Stomach (tissue), 9 donors: ENCODE measurements around the gene CER1. TPM values are rescaled to one million over a fixed set of nuclear protein-coding genes. Genes with fewer than 3 reads are reported as not detected.
A peak's percentile ranks its signal among the peaks of the same experiment; 100 is the strongest.

Experiments
- DNase-seq, 2 donors: peaks; one replicate each; pipeline versions ENCODE4 v3.0.0 to v3.0.0-alpha.2; 2013 to 2019
- H3K27ac ChIP-seq, 5 donors: fragments of 200-600 bp in 4 of 5; sonication (generic) in 4 of 5; one replicate each; pipeline ENCODE4 v1.5.1; 2013 to 2019; ENCODE audit warnings: mild to moderate bottlenecking in 1 of 5, moderate library complexity in 1 of 5
- H3K27me3 ChIP-seq, 3 donors: fragments of 200-600 bp; sonication (generic); one replicate each; pipeline ENCODE4 v1.5.1; 2017 to 2019; ENCODE audit warnings: mixed run types in 1 of 3
- H3K36me3 ChIP-seq, 4 donors: fragments of 200-600 bp; sonication (generic); 1 replicate in 3 of 4; 2 replicates in 1 of 4; pipeline ENCODE4 v1.5.1; 2016 to 2019
- H3K4me1 ChIP-seq, 4 donors: fragments of 200-600 bp; sonication (generic); one replicate each; pipeline ENCODE4 v1.5.1; 2016 to 2019
- H3K4me3 ChIP-seq, 4 donors: fragments of 200-600 bp; sonication (generic) in 3 of 4; one replicate each; pipeline ENCODE4 v1.5.1; 2016 to 2019; ENCODE audit warnings: mild to moderate bottlenecking in 1 of 4
- H3K9me3 ChIP-seq, 4 donors: fragments of 200-600 bp; sonication (generic); one replicate each; pipeline ENCODE4 v1.5.1; 2016 to 2019
- CTCF ChIP-seq, 7 experiments: fragments of 450-650 bp in 4 of 7; fragments of 200-600 bp in 3 of 7; sonication (generic) in 3 of 7; IDR thresholded peaks; one replicate each; pipeline ENCODE4 v1.5.1; 2016 to 2019; ENCODE audit warnings: antibody characterized with exemption in 7 of 7, control low read depth in 2 of 7, mild to moderate bottlenecking in 1 of 7
- EP300 ChIP-seq: sonication (generic); formaldehyde crosslinking; IDR thresholded peaks from one replicate; pipeline ENCODE4 v1.6.1; 2017; ENCODE audit warnings: antibody characterized with exemption
- POLR2A ChIP-seq, 4 donors: fragments of 450-650 bp; IDR thresholded peaks; one replicate each; pipeline ENCODE4 v1.6.1; 2016; ENCODE audit warnings: antibody characterized with exemption in 4 of 4, control low read depth in 2 of 4, mild to moderate bottlenecking in 1 of 4, moderate library complexity in 1 of 4
- POLR2AphosphoS5 ChIP-seq, 3 donors: sonication (generic); formaldehyde crosslinking; IDR thresholded peaks; one replicate each; pipeline ENCODE4 v1.6.1; 2016; ENCODE audit warnings: antibody characterized with exemption in 3 of 3
- WGBS, 5 donors: extraction: QIAGEN DNeasy Blood & Tissue Kit in 3 of 5; methylation state at CpG; one replicate each; pipeline versions ENCODE4 v1.1.5 to v1.1.7; 2013 to 2018; 5-methylcytosine and 5-hydroxymethylcytosine counted together
- intact Hi-C: fragments of 100-400 bp; cut with DNase I; formaldehyde crosslinking; loops from one replicate; pipeline ENCODE4 v1.15.1; 2023; ENCODE audit warnings: low total_unique reads
- polyA plus RNA-seq, 3 donors: library from polyadenylated mRNA; stranded (reverse); fragments of 200-250 nt; gene quantifications; one replicate each; pipeline ENCODE4 v1.2.3, GENCODE V29; 2013
- total RNA-seq, 5 donors: library from RNA; depleted of rRNA; stranded (reverse); fragments of >200 nt; gene quantifications; one replicate each; pipeline versions ENCODE4 v1.1.0 to v1.2.3, GENCODE V29; 2014 to 2016
- donor health status: healthy with polysubstance abuse.
- donor health status: Bipolar disorder and iron deficiency.
- donor health status: healthy.

Gene CER1
- total and polyA plus RNA-seq, 8 donors, result not detected

- H3K4me1 ChIP-seq, result no peaks in the 10 kb centered on the region
- no peak overlapping the region for H3K27ac ChIP-seq
- no peaks in the 10 kb centered on the region for H3K9me3 ChIP-seq
- H3K36me3 ChIP-seq, result peaks cover 0 to 14% (median 5%) of the 10 kb centered on the region in 4 donors
- no peak for TF ChIP-seq CTCF (IDR thresholded peaks at IDR 0.05)
- TF ChIP-seq POLR2AphosphoS5 (IDR thresholded peaks at IDR 0.05), result no peak
- TF ChIP-seq POLR2A (IDR thresholded peaks at IDR 0.05), result no peak
- no peak for TF ChIP-seq EP300
- 72 to 92% (median 86%) methylated on average over 2 of the region's 2 CpGs for WGBS, 5 donors
- no peaks in the 10 kb centered on the region for H3K27me3 ChIP-seq
- no peak for DNase-seq
- no peak overlapping the region for H3K4me3 ChIP-seq
- intact Hi-C loops, result no loop called here
These were observed 45.1 kb downstream of the CER1 start for GRCh38 chr9:14677396-14677795.

- no peak overlapping the region for H3K4me3 ChIP-seq
- 11 to 30% (median 30%) methylated on average over 3 of the region's 3 CpGs for WGBS, 5 donors
- no peaks in the 10 kb centered on the region for H3K27me3 ChIP-seq
- no peak for TF ChIP-seq CTCF (IDR thresholded peaks at IDR 0.05)
- no peak for TF ChIP-seq EP300
- no peak for TF ChIP-seq POLR2A (IDR thresholded peaks at IDR 0.05)
- no peak for TF ChIP-seq POLR2AphosphoS5 (IDR thresholded peaks at IDR 0.05)
- no peak overlapping the region for H3K27ac ChIP-seq
- intact Hi-C loops, result no loop called here
- peaks cover 0 to 21% (median 10%) of the 10 kb centered on the region in 4 donors for H3K36me3 ChIP-seq
- no peaks in the 10 kb centered on the region for H3K9me3 ChIP-seq
- H3K4me1 ChIP-seq, result no peaks in the 10 kb centered on the region
- DNase-seq, result peak in 1 of 2 donors; percentile 2
These were observed 47.9 kb downstream of the CER1 start for GRCh38 chr9:14674630-14675029.

GRCh38 chr9:14671377-14671776 is 51.2 kb downstream of the CER1 start:
- WGBS, 5 donors, result 84 to 88% (median 85%) methylated on average over 3 of the region's 3 CpGs
- Histone ChIP-seq H3K27ac (no peak overlapping the region), H3K27me3 (no peaks in the 10 kb centered on the region), H3K36me3 (peaks cover 0 to 15% (median 10%) of the 10 kb centered on the region in 4 donors), H3K9me3 (no peaks in the 10 kb centered on the region), H3K4me1 (no peaks in the 10 kb centered on the region), H3K4me3 (no peak overlapping the region)
- DNase-seq, result no peak
- TF ChIP-seq CTCF (IDR thresholded peaks at IDR 0.05) (no peak), POLR2A (IDR thresholded peaks at IDR 0.05) (no peak), POLR2AphosphoS5 (IDR thresholded peaks at IDR 0.05) (no peak)
- intact Hi-C loops, result no loop called here

GRCh38 chr9:14670718-14671117 is 51.8 kb downstream of the CER1 start:
- 18 to 74% (median 49%) methylated on average over 1 of the region's 1 CpG for WGBS, 5 donors
- Histone ChIP-seq H3K4me1 (no peaks in the 10 kb centered on the region), H3K9me3 (no peaks in the 10 kb centered on the region), H3K36me3 (peaks cover 0 to 12% (median 10%) of the 10 kb centered on the region in 4 donors), H3K27ac (no peak overlapping the region), H3K27me3 (no peaks in the 10 kb centered on the region), H3K4me3 (no peak overlapping the region)
- DNase-seq, result no peak
- no peak for TF ChIP-seq POLR2A (IDR thresholded peaks at IDR 0.05)
- no peak for TF ChIP-seq EP300
- no peak for TF ChIP-seq CTCF (IDR thresholded peaks at IDR 0.05)
- no peak for TF ChIP-seq POLR2AphosphoS5 (IDR thresholded peaks at IDR 0.05)
- intact Hi-C loops, result no loop called here

Other genes with a start within 250 kb of the CER1 start
- 10 to 100 TPM in 2 of 5 donors, 1 to 10 TPM in 3; 4.1 to 33.4 (median 7.0) TPM for gene ZDHHC21, start 29.3 kb downstream of the CER1 start, total RNA-seq
- 1 to 10 TPM; 1.2 to 3.3 (median 1.9) TPM for gene ZDHHC21, start 29.3 kb downstream of the CER1 start, polyA plus RNA-seq
- gene FREM1, start 187.7 kb upstream of the CER1 start, total RNA-seq, result 10 to 100 TPM in 1 of 5 donors, 1 to 10 TPM in 2, under 1 TPM in 1, not detected in 1; 0.58 to 14.7 (median 1.5) TPM
- gene FREM1, start 187.7 kb upstream of the CER1 start, polyA plus RNA-seq, result under 1 TPM; 0.12 to 0.55 (median 0.31) TPM